ENCODE results near the gene ENOX1. TPM values are rescaled to one million over a fixed set of nuclear protein-coding genes. Genes with fewer than 3 reads are reported as not detected.

ENOX1 gene
- polyA plus RNA-seq, 2 of the 4 experiments (the other 2 are of a cell fraction), result 0.28 to 0.41 TPM

DNA sequence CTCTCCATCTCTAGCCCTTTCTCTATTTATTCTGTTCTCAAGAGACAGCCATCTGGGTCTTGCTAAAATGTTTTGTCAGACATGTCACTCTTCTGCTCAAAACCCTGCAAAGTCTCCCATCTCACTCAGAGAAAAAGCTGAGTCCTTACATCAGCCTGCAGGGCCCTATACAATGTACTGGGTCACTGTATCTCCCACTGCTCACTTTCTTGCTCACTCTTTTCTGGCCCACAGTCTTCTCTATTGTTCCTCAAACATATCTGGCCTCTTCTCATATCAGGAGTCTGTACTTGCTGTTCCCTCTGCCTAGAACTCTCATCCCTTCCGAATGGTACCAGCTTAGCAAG, 189.2 kb downstream of the ENOX1 start:
- DNase-seq (ENCODE audit: low read depth in 1 of 2, low spot score in 1 of 2), result no peak
- Histone ChIP-seq H3K4me1 (no peaks in the 10 kb centered on the region), H3K4me2 (no peak overlapping the region), H3K4me3 (no peak overlapping the region), H3K9me3 (no peaks in the 10 kb centered on the region), H3K27ac (no peak overlapping the region)
- ChIA-PET POLR2A (no interaction called here), CTCF (no interaction called here)
- no peak for FAIRE-seq
- 50% methylated on average over 1 of the region's 1 CpG for WGBS (ENCODE audit: missing lambda C conversion rate)
- ATAC-seq, result no peak
- TF ChIP-seq KDM1A (IDR thresholded peaks at IDR 0.05; ENCODE audit: low read depth), result no peak
- TF ChIP-seq CEBPB (IDR thresholded peaks at IDR 0.05), result no peak
- TF ChIP-seq, protein P1, sequence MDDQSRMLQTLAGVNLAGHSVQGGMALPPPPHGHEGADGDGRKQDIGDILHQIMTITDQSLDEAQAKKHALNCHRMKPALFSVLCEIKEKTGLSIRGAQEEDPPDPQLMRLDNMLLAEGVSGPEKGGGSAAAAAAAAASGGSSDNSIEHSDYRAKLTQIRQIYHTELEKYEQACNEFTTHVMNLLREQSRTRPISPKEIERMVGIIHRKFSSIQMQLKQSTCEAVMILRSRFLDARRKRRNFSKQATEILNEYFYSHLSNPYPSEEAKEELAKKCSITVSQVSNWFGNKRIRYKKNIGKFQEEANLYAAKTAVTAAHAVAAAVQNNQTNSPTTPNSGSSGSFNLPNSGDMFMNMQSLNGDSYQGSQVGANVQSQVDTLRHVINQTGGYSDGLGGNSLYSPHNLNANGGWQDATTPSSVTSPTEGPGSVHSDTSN (IDR thresholded peaks at IDR 0.05), result no peak
- no peak for TF ChIP-seq BHLHE40 (IDR thresholded peaks at IDR 0.05; ENCODE audit: low read depth, low read length)

DNA sequence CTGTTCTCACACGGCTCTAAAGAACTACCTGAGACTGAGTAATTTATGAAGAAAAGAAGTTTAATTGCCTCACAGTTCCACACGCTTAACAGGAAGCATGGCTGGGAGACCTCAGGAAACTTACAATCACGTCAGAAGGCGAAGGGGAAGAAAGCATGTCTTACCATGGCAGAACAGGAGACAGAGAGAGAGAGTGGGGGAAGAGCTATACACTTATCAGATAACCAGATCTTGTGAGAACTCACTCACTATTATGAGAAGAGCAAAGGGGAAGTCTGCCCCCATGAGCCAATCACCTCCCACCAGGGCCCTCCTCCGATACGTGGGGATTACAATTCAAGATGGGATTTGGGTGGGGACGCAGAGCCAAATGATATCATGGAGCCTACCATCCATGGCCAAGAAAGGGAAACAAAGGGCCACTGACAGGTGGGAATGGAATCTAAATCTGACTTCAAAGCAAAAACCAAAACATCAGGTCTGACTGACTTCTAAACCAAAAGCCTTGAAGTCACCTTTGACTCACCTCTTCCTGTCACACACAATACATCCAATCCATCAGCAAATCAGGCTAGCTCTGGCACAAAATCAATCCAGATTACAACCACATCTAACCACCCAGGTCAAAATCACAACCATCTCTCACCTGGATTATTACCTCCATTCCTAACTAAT, 189.7 kb downstream of the ENOX1 start:
- POLR2A ChIA-PET, result no interaction called here
- ATAC-seq, result no peak
- Histone ChIP-seq H3K4me2 (no peak overlapping the region), H3K27ac (no peak overlapping the region), H3K4me1 (no peaks in the 10 kb centered on the region), H3K9me3 (no peaks in the 10 kb centered on the region), H3K4me3 (no peak overlapping the region)
- no peak for FAIRE-seq
- WGBS (ENCODE audit: missing lambda C conversion rate), result 66% methylated on average over 7 of the region's 7 CpGs
- CTCF ChIA-PET, result no interaction called here
- no peak for TF ChIP-seq FOSL2 (IDR thresholded peaks at IDR 0.05)
- TF ChIP-seq FOSL2 (CRISPR knock-in tag; IDR thresholded peaks at IDR 0.05), result no peak
- TF ChIP-seq, protein P2, sequence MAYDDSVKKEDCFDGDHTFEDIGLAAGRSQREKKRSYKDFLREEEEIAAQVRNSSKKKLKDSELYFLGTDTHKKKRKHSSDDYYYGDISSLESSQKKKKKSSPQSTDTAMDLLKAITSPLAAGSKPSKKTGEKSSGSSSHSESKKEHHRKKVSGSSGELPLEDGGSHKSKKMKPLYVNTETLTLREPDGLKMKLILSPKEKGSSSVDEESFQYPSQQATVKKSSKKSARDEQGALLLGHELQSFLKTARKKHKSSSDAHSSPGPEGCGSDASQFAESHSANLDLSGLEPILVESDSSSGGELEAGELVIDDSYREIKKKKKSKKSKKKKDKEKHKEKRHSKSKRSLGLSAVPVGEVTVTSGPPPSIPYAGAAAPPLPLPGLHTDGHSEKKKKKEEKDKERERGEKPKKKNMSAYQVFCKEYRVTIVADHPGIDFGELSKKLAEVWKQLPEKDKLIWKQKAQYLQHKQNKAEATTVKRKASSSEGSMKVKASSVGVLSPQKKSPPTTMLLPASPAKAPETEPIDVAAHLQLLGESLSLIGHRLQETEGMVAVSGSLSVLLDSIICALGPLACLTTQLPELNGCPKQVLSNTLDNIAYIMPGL (CRISPR knock-in tag; IDR thresholded peaks at IDR 0.05; ENCODE audit: borderline replicate concordance), result no peak
- TF ChIP-seq, protein P3, sequence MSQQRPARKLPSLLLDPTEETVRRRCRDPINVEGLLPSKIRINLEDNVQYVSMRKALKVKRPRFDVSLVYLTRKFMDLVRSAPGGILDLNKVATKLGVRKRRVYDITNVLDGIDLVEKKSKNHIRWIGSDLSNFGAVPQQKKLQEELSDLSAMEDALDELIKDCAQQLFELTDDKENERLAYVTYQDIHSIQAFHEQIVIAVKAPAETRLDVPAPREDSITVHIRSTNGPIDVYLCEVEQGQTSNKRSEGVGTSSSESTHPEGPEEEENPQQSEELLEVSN (IDR thresholded peaks at IDR 0.05; ENCODE audit: borderline replicate concordance, low read depth), result no peak
- no peak for TF ChIP-seq CBX8 (IDR thresholded peaks at IDR 0.05)
- no peak for TF ChIP-seq ZC3H11A (IDR thresholded peaks at IDR 0.05)
- TF ChIP-seq POLR2AphosphoS2 (conservative IDR thresholded peaks at IDR 0.05; ENCODE audit: low read length), result no peak
- TF ChIP-seq HEYL (CRISPR knock-in tag; IDR thresholded peaks at IDR 0.05), result no peak
- no peak for DNase-seq (ENCODE audit: low read depth in 1 of 2, low spot score in 1 of 2)

DNA sequence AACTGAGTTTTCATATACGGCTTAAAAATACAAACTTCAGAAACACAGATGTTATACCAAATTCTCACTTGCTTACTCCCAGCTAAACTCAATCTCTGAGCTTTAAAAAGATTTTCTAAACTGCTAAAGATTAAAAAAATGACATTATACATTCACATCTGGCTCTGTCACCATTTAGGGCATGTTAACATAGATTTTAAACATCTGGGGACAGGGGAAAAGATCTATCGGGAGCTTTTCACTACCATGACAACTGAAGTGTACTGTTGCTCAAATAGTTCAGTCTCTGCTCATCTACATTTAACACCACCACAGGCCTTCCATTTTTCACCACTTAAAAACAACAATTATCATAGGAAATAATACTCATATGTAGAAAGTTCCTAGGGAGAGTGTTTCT, 190.8 kb downstream of the ENOX1 start:
- H3K4me2 ChIP-seq, result no peak overlapping the region
- ATAC-seq (no peak), FAIRE-seq (no peak), DNase-seq (ENCODE audit: low read depth in 1 of 2, low spot score in 1 of 2) (no peak)
- 93% methylated on average over 2 of the region's 2 CpGs for WGBS (ENCODE audit: missing lambda C conversion rate)
- H3K4me3 ChIP-seq, result no peak overlapping the region
- POLR2A ChIA-PET, result no interaction called here
- CTCF ChIA-PET, result no interaction called here
- H3K4me1 ChIP-seq, result no peaks in the 10 kb centered on the region
- no peak overlapping the region for H3K27ac ChIP-seq
- no peak for TF ChIP-seq ESRRA (IDR thresholded peaks at IDR 0.05; ENCODE audit: borderline replicate concordance, low read length)
- TF ChIP-seq EHMT2 (IDR thresholded peaks at IDR 0.05; ENCODE audit: low read depth), result no peak
- no peak for TF ChIP-seq JUN (IDR thresholded peaks at IDR 0.05)
- TF ChIP-seq, protein P4, sequence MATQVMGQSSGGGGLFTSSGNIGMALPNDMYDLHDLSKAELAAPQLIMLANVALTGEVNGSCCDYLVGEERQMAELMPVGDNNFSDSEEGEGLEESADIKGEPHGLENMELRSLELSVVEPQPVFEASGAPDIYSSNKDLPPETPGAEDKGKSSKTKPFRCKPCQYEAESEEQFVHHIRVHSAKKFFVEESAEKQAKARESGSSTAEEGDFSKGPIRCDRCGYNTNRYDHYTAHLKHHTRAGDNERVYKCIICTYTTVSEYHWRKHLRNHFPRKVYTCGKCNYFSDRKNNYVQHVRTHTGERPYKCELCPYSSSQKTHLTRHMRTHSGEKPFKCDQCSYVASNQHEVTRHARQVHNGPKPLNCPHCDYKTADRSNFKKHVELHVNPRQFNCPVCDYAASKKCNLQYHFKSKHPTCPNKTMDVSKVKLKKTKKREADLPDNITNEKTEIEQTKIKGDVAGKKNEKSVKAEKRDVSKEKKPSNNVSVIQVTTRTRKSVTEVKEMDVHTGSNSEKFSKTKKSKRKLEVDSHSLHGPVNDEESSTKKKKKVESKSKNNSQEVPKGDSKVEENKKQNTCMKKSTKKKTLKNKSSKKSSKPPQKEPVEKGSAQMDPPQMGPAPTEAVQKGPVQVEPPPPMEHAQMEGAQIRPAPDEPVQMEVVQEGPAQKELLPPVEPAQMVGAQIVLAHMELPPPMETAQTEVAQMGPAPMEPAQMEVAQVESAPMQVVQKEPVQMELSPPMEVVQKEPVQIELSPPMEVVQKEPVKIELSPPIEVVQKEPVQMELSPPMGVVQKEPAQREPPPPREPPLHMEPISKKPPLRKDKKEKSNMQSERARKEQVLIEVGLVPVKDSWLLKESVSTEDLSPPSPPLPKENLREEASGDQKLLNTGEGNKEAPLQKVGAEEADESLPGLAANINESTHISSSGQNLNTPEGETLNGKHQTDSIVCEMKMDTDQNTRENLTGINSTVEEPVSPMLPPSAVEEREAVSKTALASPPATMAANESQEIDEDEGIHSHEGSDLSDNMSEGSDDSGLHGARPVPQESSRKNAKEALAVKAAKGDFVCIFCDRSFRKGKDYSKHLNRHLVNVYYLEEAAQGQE (IDR thresholded peaks at IDR 0.05), result no peak
- no peak for TF ChIP-seq CHD2 (IDR thresholded peaks at IDR 0.05; ENCODE audit: low read length, partially characterized antibody)
- TF ChIP-seq, protein P5, sequence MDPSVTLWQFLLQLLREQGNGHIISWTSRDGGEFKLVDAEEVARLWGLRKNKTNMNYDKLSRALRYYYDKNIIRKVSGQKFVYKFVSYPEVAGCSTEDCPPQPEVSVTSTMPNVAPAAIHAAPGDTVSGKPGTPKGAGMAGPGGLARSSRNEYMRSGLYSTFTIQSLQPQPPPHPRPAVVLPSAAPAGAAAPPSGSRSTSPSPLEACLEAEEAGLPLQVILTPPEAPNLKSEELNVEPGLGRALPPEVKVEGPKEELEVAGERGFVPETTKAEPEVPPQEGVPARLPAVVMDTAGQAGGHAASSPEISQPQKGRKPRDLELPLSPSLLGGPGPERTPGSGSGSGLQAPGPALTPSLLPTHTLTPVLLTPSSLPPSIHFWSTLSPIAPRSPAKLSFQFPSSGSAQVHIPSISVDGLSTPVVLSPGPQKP (IDR thresholded peaks at IDR 0.05; ENCODE audit: low read depth, low read length), result no peak
- TF ChIP-seq SMC3 (IDR thresholded peaks at IDR 0.05), result no peak
- no peak for TF ChIP-seq FOSL2 (IDR thresholded peaks at IDR 0.05)
- no peak for TF ChIP-seq FOSL2 (CRISPR knock-in tag; IDR thresholded peaks at IDR 0.05)
- no peaks in the 10 kb centered on the region for H3K9me3 ChIP-seq
